ENCODE measurements around the gene MACROH2A1. TPM values are rescaled to one million over a fixed set of nuclear protein-coding genes. Genes with fewer than 3 reads are reported as not detected.

The MACROH2A1 gene
- total RNA-seq (2022; extraction: Qiagen RNA extraction) = 171 to 210 TPM (median 202 TPM) in 5 replicates

GRCh38 chr5:135398855-135399793 lies at the start of gene MACROH2A1:
Gene MACROH2A1 (minus strand): TSS chr5:135399231. CDS start chr5:135389093, 10,138 bp downstream.

DNA sequence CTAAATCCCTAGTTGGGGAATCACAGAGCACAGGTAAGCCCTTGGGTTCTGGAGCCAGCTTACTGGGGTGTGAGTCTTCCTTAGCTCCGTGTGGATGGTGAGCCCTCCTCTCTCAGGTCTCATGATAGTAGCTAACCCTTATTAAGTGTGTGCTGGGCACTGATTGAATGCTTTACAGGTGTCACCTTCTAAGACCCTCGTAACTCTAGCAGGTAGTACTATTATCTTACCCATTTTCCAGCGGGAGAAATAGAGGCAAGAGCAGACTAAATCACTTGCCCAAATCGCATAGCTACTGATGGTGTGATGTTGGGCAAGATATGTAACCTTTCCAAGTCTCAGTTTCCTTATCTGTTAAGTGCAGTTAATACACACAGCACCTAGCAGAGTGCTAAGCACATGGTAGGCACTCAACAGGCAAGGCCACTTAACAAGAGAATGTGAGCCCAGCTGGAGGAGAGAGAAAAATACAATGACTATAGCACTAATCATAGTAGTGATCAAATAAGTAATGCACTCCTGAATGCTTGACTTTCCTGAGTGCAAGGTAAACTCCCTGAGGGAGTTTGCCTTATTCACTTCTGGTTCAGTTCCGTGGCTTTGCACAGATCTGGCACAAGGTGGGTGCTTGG lies 48.4 kb upstream of the MACROH2A1 start, which contains the start of gene DCANP1:
DCANP1 (minus strand) TSS at position 51 of the 632 bp plus-strand sequence. CDS start 240 bp downstream, outside the sequence.

Other genes starting within 250 kb of the MACROH2A1 start
- gene DCANP1, start 48.1 kb upstream of the MACROH2A1 start, total RNA-seq (2022; extraction: Qiagen RNA extraction) = not detected in 5 replicates
- not detected in 5 replicates for gene TIFAB, start 53.1 kb upstream of the MACROH2A1 start, total RNA-seq (2022; extraction: Qiagen RNA extraction)
- gene NEUROG1, start 136.7 kb upstream of the MACROH2A1 start, total RNA-seq (2022; extraction: Qiagen RNA extraction) = not detected in 5 replicates
- 0.09 to 0.24 TPM (median 0.17 TPM) in 3 of 5 replicates, not detected in the others for gene CXCL14, start 179.8 kb upstream of the MACROH2A1 start, total RNA-seq (2022; extraction: Qiagen RNA extraction)